ENCODE data around the gene TRAF4.
"Not testable (repeated sequence)": the region's sequence is repeated elsewhere in the genome, so short reads cannot be mapped to it uniquely, and the experiment has no call there.

The TRAF4 gene

DNA sequence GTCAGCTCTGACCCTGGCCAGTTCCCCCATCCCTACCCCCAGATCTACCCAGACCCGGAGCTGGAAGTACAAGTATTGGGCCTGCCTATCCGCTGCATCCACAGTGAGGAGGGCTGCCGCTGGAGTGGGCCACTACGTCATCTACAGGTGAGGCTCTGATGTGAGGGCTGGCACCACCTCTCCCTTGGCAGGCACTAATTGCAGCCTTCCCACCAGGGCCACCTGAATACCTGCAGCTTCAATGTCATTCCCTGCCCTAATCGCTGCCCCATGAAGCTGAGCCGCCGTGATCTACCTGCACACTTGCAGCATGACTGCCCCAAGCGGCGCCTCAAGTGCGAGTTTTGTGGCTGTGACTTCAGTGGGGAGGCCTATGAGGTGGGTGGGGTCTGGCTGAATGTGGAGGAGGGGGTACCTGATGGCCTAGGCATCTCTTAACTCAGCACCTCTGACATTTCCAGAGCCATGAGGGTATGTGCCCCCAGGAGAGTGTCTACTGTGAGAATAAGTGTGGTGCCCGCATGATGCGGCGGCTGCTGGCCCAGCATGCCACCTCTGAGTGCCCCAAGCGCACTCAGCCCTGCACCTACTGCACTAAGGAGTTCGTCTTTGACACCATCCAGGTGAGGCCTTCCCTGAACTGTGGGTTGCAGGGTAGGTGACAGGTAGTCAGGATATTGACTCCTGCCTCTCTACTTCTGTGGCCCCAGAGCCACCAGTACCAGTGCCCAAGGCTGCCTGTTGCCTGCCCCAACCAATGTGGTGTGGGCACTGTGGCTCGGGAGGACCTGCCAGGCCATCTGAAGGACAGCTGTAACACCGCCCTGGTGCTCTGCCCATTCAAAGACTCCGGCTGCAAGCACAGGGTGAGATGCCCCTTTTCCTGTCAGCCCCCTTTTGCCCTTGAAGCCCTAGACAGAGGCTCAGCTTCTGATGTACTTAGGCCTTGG is 4.3 kb downstream of the TRAF4 start:
- DNase-seq (ENCODE audit: low read depth in 3 of 3), result no peak

DNA sequence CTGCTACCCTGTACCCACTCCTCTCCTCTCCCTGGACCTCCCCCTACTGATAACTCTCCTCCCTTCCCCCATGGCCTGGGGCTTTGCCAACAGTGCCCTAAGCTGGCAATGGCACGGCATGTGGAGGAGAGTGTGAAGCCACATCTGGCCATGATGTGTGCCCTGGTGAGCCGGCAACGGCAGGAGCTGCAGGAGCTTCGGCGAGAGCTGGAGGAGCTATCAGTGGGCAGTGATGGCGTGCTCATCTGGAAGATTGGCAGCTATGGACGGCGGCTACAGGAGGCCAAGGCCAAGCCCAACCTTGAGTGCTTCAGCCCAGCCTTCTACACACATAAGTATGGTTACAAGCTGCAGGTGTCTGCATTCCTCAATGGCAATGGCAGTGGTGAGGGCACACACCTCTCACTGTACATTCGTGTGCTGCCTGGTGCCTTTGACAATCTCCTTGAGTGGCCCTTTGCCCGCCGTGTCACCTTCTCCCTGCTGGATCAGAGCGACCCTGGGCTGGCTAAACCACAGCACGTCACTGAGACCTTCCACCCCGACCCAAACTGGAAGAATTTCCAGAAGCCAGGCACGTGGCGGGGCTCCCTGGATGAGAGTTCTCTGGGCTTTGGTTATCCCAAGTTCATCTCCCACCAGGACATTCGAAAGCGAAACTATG is 5.2 kb downstream of the TRAF4 start:
- DNase-seq (ENCODE audit: low read depth in 3 of 3), result no peak

DNA sequence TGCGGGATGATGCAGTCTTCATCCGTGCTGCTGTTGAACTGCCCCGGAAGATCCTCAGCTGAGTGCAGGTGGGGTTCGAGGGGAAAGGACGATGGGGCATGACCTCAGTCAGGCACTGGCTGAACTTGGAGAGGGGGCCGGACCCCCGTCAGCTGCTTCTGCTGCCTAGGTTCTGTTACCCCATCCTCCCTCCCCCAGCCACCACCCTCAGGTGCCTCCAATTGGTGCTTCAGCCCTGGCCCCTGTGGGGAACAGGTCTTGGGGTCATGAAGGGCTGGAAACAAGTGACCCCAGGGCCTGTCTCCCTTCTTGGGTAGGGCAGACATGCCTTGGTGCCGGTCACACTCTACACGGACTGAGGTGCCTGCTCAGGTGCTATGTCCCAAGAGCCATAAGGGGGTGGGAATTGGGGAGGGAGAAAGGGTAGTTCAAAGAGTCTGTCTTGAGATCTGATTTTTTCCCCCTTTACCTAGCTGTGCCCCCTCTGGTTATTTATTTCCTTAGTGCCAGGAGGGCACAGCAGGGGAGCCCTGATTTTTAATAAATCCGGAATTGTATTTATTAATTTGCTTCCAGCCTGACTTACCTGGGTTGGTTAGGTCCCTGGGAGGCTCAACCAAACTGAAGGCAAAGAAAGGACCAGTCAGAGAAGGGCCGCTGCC is 5.8 kb downstream of the TRAF4 start:
- DNase-seq (ENCODE audit: low read depth in 3 of 3), result no peak

DNA sequence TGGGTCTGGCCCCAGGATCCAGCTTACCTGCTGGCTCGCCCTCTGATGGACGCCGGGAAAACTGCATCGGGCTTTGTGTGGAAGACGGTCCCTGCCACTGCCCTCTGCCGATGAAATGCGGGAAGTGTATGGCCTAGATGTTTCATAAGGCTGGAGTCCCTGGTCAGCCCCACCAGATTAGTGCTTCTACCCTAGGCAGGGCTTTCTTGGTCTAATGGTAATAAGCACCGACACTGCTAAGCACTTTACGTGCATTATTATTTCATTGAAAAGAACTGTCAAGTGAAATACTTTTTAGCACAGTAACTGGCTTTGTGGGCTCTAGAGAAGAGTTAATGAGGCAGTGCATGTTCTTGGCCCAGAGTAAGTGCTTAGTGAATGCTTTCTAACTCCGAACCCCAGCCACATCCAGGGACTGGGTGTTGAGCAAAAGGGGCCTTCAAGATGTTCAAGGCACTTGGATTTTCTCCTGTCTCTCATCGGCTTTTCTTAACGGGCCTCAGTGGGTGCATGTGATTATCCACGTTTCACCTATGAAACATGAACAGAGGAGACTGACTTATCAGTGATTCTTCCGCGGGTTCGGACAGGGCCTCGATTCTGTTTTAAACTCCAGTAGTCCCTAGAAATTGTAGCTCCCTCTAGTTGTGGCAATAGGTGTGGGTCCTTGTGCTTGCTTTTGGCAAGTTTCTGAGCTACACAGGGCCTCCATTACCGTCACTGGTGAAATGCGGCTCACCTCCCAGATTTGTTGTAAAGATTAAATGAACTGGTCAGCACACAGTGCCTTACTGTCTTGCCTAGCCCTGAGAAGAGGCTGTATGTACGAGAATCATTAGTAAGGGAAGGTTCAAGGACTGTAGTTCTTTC is 6.6 kb downstream of the TRAF4 start:
- DNase-seq (ENCODE audit: low read depth in 3 of 3), result peak; percentile 74 to 79 (median 78)

DNA sequence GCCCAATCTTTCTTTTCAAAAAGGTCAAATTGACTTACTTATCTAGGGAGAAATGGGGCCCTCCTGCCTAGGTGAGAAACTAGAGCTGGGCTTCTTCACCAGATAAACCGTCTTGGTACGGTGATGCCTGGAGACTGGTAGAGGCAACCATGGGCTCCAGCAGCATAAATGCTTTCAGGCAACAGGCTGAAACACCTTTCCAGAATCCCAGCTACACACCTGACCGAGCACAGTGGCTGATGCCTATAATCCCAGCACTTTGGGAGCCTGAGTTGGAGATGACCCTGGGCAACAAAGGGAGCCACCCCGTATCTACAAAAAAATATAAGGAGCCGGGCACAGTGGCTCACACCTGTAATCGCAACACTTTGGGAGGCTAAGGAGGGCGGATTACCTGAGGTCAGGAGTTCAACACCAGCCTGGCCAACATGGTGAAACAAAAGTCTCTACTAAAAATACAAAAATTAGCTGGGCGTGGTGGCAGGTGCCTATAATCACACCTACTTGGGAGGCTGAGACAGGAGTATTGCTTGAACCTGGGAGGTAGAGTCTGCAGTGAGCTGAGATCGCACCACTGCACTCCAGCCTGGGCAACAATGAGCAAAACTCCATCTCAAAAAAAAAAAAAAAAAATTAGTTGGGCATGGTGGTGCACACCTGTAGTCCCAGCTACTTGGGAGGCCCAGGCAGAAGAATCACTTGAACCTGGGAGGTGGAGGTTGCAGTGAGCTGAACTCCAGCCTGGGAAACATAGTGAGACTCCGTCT is 8.0 kb downstream of the TRAF4 start:
- DNase-seq (ENCODE audit: low read depth in 3 of 3), result no peak

DNA sequence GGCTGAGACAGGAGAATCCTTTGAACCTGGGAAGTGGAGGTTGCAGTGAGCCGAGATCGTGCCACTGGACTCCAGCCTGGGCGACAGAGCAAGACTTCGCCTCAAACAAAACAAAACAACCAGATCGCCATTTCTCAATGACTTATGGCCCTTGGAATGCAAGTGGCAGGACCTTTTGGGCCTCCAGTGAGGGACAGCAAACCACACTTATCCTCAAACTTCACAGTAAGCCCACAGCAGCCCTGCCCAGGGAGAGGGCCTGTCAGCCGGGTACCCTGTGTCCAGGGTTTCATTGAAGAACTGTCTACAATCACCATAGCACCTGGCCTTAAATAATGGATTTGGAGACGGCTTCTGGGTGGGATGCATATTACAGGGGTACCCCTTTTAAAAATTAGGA is 11.7 kb downstream of the TRAF4 start:
- DNase-seq (ENCODE audit: low read depth in 3 of 3), result no peak

DNA sequence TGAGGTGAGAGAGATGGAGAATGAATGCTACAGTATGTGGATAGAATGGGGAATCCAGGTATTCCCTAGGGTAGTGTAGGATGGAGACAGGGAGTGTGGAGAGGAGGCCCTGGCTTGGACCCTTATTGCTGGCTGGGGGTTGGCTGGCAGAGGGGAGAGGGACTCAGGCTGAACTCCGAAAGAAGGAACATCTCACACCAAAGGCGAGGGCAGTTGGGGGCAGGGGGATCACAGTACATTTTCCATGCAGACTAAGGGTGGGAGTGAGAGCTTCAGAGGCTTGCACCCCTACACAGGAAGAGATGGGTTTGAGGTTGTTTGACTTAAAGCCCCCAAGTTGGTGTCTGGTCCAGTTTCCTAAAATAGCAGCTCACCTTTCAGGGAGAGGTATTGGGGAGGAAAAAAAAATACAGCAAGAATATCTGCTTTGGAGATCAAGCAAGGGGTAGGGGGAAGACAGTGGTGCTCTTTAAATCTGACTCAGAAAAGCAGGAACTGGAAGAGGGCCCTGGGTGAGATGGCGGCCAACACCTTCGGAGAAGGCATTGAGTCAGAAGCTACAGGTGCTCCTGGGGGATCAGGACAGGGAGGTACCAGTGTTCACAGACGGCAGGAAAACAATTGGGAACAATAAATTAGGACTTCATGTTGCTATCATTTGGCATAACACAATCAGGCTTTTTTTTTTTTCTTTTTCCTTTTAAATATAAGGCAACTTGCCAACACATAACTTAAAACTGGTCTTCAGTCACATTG is 12.4 kb downstream of the TRAF4 start:
- DNase-seq (ENCODE audit: low read depth in 3 of 3), result no peak

DNA sequence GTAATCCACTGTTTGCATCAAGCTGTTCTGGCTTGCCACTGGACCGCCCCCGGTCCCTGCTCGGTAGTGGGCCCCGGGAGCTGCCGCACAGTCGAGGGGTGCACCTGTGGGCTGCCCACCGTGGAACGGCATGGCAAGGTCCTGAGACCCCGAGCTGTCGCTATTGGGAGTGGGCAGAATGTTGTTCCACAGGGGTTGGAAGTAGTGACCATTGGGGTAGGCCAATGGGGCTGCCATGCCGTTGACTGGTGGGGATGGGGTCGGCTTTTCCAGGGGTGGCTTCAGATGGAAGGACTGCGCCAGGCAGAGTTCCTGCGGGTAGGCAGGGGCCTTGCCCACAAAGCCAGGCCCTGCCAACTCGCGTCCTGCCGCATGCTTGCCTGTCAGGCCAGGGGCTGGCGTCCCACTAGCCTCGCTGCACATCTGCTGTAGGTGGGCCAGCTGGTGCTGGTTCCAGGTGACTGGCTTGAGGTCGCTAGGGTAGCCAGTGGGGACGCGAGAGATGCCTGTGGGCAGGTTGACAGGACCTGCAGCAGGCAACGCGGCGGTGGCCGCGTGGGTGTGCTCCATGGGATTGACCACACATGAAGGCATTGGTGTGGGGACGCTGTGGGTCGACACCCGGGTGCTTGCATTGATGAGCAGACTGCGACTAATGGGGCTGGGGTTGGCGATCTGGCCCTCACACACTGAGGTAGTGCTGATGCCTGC is 14.8 kb downstream of the TRAF4 start:
- DNase-seq (ENCODE audit: low read depth in 3 of 3), result no peak

DNA sequence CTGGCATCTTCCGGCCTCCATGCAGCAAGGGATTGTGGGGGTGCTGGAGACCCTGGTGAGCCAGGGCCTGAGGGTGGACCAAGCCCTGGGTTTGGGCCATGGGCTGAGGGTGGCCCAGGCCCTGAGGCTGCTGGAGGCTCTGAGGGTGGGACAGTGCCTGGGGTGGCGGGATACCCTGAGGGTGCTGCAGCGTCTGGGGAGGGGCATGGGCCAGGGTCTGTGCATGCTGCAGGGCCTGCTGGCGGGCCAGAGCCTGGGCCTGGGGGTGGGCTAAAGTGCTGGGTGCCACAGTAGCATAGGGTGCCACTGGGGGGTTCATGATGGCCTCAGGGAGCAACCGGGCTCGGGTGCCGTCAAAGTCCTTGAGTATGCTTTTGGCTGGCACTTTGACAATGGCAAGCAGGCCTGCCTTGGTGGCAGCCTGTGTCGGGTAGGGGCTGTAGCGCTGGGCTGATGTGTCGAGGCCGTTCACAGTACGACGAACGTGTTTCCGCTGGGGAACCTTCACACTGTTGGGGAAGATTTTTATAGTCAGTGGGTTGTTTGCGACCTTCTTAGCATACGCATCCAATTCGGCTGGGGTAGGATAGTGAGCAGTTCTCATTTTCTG is 15.6 kb downstream of the TRAF4 start:
- DNase-seq (ENCODE audit: low read depth in 3 of 3), result no peak

DNA sequence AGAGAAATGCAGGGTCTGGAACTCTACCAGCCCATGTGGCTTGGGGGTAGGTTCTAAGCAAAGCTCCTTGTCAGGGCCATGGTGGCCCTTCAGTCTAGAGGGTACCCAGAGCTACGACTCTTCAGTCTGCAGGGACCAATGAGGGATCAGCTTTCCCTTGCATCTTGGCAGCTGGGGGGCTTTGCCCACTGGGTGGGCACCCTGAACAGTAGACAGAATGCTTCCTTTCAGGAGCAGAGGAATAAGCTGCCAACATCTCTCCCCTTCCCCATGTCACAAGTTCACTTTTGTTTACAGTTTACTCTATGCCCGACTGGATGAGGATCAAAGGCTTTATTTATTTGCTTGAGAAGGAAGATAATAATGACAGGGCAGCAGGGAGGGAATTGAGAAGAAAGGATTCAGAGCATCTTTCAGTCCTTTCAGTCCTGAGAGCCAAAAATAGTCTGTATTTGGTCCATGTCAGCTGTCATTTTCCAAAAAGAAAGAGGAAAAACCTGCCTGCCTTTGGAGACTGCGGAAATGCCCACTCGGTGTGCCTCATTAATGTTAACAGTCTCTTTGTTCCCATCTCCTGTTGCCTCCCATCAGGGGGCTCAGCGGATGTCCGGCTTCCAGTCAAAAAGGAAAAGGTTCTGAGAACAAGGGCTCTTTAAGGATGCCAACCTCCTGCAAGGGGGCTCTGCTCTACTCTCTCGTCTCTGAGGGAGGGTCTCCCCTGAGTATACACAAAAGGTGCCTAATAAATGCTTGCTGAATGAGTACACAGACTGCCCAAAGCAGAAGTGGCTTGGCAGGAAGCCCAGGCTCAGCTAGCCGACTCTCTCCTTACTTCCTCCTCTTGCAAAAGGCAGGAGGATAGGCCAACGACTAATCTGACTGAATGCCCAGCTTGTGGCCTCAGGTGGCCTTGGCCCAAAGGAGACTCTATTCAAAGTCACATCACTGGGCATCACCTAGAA is 17.1 kb downstream of the TRAF4 start:
- no peak for DNase-seq (ENCODE audit: low read depth in 3 of 3)

DNA sequence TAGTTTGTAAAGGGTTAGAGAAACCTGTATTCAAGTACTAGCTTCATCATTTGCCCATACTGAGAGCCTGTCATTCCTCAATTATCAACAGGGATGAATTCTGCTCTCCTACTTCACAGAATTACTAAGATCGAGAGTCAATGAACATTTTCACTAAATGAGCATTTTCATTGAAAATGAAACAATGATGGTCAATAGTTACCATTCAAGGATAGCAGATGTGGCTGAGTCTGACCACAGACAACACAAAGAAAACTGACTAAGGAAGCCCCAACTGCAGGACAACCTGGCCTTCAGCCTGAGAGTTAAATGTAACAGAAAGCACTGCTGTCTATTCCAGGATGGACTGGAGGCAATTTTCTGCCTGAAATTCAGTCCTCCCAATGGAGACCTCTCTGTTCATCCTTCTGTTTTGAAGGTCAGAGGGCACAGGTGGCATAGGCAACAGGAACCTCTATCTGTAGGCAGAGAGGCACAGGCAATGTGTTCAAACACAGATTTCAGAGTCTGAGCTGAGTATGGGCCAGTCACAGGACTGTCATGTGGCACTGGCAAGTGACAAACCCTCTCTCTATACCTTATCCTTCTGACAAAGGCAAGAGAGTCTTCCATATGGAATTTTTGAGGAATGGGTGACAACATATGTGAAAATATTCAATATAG is 19.5 kb downstream of the TRAF4 start:
- DNase-seq (ENCODE audit: low read depth in 3 of 3), result no peak

DNA sequence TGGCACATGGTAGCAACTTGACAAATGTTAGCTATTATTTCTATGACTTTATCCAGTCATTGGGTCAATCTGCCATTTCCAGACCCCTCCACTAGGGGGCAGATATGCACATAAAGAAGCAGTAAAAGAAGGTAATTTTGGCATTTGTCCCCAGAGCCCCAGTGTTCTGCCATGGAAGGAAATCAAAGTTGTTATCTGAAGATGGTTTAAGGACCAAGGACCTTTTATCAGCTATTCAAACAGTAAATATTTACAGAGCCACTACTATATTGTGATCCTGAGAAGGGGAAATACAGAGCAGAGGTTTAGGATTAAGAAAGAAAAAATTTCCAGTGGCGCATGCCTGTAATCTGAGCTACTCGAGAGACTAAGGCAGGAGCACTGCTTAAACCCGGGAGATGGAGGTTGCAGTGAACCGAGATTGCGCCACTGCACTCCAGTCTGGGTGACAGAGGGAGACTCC is 20.0 kb downstream of the TRAF4 start:
- peak; percentile 51 to 73 (median 52) for DNase-seq (ENCODE audit: low read depth in 3 of 3)

DNA sequence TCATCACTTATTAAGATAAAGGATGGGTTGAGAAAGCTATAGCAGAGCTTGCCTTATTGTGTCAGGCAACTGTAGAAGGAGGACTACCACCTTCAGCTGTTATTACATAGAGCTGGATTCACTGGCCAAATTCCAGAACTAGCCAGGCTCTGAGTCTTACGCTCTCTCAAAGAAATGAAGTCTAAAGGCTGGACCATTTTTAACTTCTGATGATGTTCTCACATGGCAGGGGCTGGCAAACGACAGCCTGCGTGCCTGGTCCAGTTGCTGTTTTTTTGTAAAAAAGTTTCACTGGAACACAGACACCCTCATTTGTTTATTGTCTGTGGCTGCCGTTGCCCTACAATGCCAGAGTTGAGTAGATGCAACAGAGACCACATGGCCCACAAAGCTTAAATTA is 21.2 kb downstream of the TRAF4 start:
- DNase-seq (ENCODE audit: low read depth in 3 of 3), result no peak

DNA sequence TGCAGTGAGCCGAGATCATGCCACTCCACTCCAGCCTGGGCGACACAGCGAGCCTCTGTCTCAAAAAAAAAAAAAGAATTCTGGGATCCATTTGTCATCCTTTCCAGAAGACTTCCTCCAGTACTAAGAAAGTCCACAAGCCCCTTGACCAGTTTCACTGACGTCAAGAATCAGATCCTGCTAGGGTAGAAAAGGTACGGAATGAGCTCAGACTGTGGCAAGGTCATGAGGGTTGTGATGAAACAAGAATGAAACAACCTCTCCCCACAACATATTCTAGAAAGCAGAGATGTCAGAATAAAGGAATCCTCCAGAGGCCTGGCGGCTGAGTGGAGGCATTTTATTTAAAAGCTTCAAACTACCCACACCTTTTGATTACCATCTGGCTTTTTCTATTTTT is 29.9 kb downstream of the TRAF4 start:
- DNase-seq (ENCODE audit: low read depth in 3 of 3), result no peak

DNA sequence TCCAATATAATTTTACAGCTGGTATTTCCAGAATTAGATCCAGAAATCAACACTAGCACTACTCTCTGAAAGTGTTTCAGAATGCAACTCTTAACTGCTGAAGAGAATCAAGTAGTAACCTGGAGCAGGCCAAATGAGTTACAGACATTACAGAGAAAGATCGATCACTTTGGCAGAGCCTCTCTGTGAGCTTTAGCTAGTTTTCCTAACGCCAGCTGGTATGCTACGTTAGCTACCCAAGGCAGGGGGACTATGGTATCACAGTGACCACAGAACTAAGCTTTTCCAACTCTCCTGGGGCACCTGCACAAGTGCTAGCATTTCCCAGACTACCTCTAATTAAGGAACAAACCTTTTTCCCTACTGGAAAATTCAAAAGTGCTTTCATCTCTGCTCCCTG is 30.4 kb downstream of the TRAF4 start:
- DNase-seq (ENCODE audit: low read depth in 3 of 3), result no peak

DNA sequence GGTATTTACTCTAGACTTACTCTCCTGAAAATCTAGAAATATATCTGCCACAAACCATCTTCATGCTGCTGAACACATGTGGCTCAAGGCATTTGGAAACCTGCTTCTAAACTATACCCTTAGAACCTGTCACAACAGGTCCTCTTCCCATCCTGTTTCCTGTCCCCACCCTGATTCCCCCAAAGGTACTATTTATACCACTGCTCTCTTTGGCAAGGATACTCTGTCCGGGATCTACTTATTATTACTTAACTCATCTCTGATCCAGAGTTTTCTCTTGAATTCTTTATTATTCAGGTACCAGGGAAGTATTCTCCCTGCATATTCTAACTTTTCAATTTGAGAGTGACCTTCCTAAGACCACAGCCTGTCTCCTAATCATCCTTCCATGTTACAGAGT is 33.4 kb downstream of the TRAF4 start:
- no peak for DNase-seq (ENCODE audit: low read depth in 3 of 3)

DNA sequence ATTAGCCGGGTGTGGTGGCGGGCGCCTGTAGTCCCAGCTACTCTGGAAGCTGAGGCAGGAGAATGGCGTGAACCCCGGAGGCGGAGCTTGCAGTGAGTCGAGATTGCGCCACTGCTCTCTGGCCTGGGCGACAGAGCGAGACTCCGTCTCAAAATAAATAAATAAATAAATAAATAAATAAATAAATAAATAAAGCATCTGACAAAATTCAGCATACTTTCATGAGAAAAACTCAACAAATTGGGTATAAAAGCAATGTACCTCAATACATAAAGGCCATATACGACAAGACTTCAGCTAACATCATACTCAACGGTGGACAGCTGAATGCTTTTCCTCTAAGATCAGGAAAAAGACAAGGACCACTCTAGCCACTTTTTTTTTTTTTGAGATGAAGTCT is 35.8 kb downstream of the TRAF4 start:
- DNase-seq (ENCODE audit: low read depth in 3 of 3), result not testable (repeated sequence)

Data from stimulated activated CD4-positive, alpha-beta T cell treated with anti-CD3 and anti-CD28 coated beads, TNF-alpha, amount 100 ng/mL, for 4 hours (primary cell).